HUES48 (cell line): Measurements from ENCODE around the gene FAM24B.
"Not testable (repeated sequence)": the region's sequence is repeated elsewhere in the genome, so short reads cannot be mapped to it uniquely, and the experiment has no call there.

ENCODE experiments used
- H3K27ac ChIP-seq: one replicate; pipeline ENCODE4 v1.7.0; 2013; ENCODE audit warnings: low read depth, low read length, inconsistent platforms
- H3K27me3 ChIP-seq: 2 replicates; pipeline ENCODE4 v1.6.1; 2013; ENCODE audit warnings: mild to moderate bottlenecking, low read length; ENCODE audit not compliant: control insufficient read depth, insufficient read depth
- H3K36me3 ChIP-seq: 2 replicates; pipeline ENCODE4 v1.6.1; 2013; ENCODE audit warnings: low read length; ENCODE audit not compliant: control insufficient read depth, insufficient read depth
- H3K4me1 ChIP-seq: 2 replicates; pipeline ENCODE4 v1.6.1; 2013; ENCODE audit warnings: mild to moderate bottlenecking, low read length; ENCODE audit not compliant: control insufficient read depth, insufficient read depth
- H3K4me3 ChIP-seq: 2 replicates; pipeline ENCODE4 v1.5.1; 2013; ENCODE audit warnings: mild to moderate bottlenecking, low read depth, low read length
- H3K9ac ChIP-seq: 2 replicates; pipeline ENCODE4 v1.6.1; 2013; ENCODE audit warnings: mild to moderate bottlenecking, low read depth, low read length, moderate library complexity
- H3K9me3 ChIP-seq: 2 replicates; pipeline ENCODE4 v1.6.1; 2013; ENCODE audit warnings: low read length; ENCODE audit not compliant: control insufficient read depth, insufficient read depth

FAM24B gene, protein sequence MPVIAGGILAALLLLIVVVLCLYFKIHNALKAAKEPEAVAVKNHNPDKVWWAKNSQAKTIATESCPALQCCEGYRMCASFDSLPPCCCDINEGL

DNA sequence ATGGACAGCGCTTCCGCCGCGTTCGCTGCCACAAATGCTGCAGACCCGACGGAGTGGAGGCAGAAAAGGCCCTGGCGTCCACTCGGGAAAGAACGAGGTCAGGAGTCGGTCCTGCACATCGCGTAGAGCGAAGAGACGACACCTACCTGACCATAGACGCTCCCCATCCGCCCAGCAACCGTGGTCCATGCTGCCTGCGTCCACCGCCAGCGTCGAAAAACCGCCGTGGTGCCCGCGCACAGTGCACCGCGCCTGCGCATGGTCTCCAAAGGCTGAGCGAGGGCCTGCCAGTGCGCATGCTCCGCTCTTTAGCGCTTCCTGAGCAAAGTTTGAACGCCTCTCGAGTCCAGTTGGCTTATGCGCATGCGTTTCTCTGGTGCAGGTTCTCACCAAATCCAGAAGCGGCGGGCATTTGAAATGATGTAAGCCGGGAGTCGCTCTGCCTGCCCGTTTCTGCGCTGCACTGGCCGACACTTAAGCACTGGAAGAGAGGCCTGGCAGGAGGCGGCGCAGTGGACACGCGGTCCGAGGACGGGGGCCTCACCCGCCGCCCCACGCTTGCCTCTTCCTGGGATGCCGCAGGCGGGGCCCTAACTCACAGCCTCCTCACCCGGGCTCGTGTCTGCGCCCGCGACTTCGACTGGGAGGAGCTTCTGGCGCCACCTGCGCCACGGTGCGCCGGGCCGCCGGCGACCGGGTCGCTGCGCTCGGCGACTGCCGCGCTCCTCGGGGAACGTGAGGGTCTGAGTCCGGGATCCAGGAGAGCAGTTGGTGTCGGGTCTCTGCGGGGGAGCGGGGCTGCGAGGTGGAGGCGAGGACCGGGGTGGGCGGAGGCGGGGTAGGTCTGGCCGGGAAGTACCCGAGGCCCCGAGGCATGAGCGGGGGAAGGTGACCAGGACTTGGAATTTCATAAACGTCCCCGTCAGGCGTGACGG is at the start of gene FAM24B:
Gene FAM24B (minus strand): TSS at position 243 of the 935 bp plus-strand sequence. CDS start 29,066 bp downstream, outside the sequence.
- Histone ChIP-seq H3K9ac (0 out of 2 replicates have a peak within 1 kb of the TSS, but pooled peaks have one; percentile 21), H3K9me3 (no peaks in the 10 kb centered on the region), H3K27me3 (peaks cover 26% of the 10 kb centered on the region), H3K4me1 (peaks cover 39% of the 10 kb centered on the region), H3K27ac (no peak within 1 kb of the TSS), H3K36me3 (no peaks in the 10 kb centered on the region), H3K4me3 (peak within 1 kb of the TSS; percentile 51)

DNA sequence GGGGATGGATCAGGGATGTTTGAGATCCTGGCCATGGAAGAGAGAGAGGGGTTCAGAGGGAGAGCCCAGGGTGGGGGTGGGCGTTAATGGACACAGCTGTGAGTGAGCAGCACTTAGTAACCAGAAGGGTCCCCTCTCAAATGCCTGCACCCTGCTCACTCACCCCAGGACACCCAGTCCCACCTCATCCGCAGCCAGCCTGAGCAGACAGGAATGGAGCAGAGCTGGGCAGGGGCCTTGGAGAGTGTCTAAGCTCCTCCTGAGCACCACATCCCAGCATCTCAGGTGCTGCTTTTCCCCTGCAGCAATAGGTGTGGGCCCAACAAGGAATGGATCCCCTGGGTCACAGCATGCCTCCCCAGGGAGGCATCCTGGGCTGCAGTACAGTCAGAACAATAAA is 36.3 kb upstream of the FAM24B start:
- Histone ChIP-seq H3K9me3 (no peaks in the 10 kb centered on the region), H3K27ac (no peak overlapping the region), H3K9ac (no peak overlapping the region), H3K4me1 (no peaks in the 10 kb centered on the region), H3K4me3 (no peak overlapping the region), H3K27me3 (no peaks in the 10 kb centered on the region), H3K36me3 (no peaks in the 10 kb centered on the region)

DNA sequence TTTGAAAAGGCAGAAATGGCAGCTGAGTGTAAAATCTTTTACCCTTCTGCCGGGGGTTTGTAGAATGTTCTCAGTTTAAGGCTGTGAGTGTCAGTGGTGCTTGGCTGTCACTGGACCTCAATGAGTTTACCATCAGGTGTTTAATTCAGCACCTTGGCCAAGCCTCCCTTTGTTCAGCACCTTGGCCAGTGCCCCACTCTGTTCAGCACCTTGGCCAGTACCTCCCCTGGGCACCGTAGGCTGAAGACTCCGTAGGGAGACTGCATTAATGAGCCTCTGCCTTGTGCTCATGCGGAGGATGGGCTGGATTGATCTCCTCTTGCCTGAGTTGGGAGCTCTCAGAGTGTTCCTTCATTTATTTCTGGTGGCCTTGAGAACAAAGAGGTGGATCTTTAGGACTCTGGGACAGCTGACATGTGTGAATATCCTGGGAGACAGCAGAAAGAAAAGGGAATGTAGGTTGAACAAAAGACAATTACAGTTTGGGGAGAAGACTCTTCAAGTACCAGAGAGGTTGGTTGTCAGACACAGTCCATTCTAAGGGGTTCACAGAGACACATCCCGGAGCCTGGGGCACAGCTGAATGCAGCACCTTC is 32.6 kb upstream of the FAM24B start:
- H3K4me1 ChIP-seq = no peaks in the 10 kb centered on the region
- H3K9me3 ChIP-seq = no peaks in the 10 kb centered on the region
- no peaks in the 10 kb centered on the region for H3K36me3 ChIP-seq
- H3K27ac ChIP-seq = no peak overlapping the region
- H3K27me3 ChIP-seq = 0 out of 2 replicates have a peak, but pooled peaks cover 4% of the 10 kb centered on the region
- no peak overlapping the region for H3K9ac ChIP-seq
- no peak overlapping the region for H3K4me3 ChIP-seq

DNA sequence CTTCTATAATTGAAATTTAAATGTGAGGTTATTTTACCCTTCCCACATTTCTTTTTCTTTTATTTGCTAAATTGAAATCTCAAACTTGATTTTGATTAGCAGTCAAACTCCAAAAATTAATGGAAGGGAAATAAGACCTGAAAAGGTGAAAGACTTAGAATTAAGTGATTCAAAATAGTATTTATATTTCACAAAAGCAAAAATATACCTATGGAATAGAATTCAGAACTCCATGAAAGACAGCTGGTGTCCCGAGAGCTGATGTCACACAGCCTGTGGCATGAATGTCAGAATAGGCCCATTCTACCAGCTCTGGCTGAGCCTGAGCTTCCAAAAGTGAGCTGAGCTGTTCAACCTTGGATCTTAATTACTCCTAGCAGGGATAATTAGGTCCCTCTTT is 30.9 kb upstream of the FAM24B start, which contains the start of gene FAM24A:
Gene FAM24A (plus strand): TSS at position 301 of the 400 bp plus-strand sequence. CDS start 1,025 bp downstream, outside the sequence.
- Histone ChIP-seq H3K27me3 (0 out of 2 replicates have a peak, but pooled peaks cover 4% of the 10 kb centered on the region), H3K4me1 (no peaks in the 10 kb centered on the region), H3K9ac (no peak within 1 kb of the TSS), H3K9me3 (no peaks in the 10 kb centered on the region), H3K36me3 (no peaks in the 10 kb centered on the region), H3K27ac (no peak within 1 kb of the TSS), H3K4me3 (no peak within 1 kb of the TSS)

DNA sequence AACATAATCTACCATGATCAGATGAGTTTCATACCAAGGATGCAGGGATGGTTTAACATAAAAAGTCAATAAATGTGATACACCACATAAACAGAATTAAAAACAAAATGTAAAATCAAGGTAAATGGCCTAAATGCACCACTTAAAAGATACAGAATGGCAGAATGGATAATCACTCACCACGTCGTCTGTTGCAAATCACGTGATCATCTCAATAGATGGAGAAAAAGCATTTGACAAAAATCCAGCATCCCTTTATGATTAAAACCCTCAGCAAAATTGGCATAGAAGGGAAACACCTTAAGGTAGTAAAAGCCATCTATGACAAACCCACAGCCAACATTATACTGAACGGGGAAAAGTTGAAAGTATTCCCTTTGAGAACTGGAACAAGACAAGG is 24.5 kb upstream of the FAM24B start:
- not testable (repeated sequence) for H3K27ac ChIP-seq, H3K4me3 ChIP-seq, H3K9ac ChIP-seq, H3K27me3 ChIP-seq, H3K4me1 ChIP-seq, H3K9me3 ChIP-seq, H3K36me3 ChIP-seq

DNA sequence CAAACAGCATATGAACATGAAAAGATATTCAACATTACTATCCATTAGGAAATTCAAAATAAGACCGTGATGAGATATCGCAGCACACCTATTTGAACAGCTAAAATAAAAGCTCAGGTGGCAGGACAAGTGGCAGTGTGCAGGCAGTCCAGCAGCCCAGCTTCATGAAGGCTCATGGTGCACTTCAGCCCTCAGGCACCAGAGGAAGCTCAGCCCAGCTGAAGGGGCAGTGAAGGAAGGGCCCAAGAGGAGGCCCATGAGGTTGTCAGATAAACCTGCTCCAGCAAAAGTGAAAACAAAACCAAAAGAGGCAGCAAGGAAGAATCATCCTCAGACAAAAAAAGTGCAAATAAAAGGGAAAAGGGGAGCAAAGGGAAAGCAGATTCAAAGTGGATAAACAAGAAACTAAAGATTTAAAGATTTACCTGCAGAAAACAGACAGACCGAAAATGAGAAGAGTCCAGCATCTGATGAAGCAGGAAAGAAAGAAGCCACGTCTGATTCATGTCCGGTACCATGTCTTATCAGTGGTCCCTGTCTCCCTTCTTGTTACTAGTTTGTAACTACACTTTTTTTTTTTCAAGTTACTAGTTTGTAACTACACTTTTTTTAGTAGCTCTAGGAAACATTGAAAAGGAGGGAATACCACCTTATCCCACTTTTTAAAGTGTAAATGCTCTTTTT is 15.0 kb upstream of the FAM24B start:
- Histone ChIP-seq H3K9me3 (no peaks in the 10 kb centered on the region), H3K27ac (no peak overlapping the region), H3K4me1 (no peaks in the 10 kb centered on the region), H3K27me3 (no peaks in the 10 kb centered on the region), H3K4me3 (no peak overlapping the region), H3K36me3 (no peaks in the 10 kb centered on the region), H3K9ac (no peak overlapping the region)

DNA sequence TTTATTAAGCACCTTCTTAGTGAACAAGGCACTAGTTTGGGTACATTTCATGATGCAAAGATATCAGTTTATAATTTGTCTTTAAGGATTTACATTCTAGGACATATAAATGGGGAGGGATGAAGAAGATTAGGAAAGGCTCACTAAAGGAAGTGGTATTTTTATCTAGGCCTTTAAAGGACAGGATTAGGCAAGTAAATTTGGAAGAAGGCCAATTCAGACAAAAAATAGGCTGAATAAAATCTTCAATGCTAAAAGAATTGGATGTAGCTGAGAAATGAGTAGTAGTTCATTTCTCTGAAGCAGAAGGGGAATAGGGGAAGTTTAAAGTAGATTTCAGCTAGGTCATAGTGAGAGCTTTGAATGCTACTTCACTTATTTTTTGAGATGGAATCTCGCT is 4.8 kb upstream of the FAM24B start:
- Histone ChIP-seq H3K9ac (no peak overlapping the region), H3K36me3 (no peaks in the 10 kb centered on the region), H3K4me1 (no peaks in the 10 kb centered on the region), H3K27me3 (peaks cover 18% of the 10 kb centered on the region), H3K9me3 (no peaks in the 10 kb centered on the region), H3K4me3 (no peak overlapping the region), H3K27ac (no peak overlapping the region)

DNA sequence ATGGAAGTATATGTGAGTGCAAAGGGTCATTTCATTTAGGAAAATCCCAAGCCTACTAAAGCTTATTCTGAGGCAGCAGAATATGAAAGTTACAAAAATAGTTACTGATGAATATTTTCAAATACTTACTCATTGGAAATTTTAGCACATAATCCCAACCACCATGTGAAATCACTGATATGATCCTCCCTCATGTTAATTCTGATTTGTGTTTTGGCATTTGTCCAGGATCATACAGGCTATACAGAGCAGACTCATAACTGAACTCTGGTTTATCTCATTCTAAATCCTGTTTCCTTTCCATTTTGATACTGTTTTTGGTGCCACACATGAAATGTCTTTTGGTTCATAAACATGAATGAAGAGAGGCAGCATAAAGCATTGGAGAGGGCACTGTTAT is 3.4 kb upstream of the FAM24B start:
- H3K9me3 ChIP-seq = no peaks in the 10 kb centered on the region
- H3K4me1 ChIP-seq = peaks cover 8% of the 10 kb centered on the region
- no peak overlapping the region for H3K27ac ChIP-seq
- no peak overlapping the region for H3K4me3 ChIP-seq
- no peaks in the 10 kb centered on the region for H3K36me3 ChIP-seq
- H3K9ac ChIP-seq = no peak overlapping the region
- H3K27me3 ChIP-seq = peaks cover 26% of the 10 kb centered on the region

DNA sequence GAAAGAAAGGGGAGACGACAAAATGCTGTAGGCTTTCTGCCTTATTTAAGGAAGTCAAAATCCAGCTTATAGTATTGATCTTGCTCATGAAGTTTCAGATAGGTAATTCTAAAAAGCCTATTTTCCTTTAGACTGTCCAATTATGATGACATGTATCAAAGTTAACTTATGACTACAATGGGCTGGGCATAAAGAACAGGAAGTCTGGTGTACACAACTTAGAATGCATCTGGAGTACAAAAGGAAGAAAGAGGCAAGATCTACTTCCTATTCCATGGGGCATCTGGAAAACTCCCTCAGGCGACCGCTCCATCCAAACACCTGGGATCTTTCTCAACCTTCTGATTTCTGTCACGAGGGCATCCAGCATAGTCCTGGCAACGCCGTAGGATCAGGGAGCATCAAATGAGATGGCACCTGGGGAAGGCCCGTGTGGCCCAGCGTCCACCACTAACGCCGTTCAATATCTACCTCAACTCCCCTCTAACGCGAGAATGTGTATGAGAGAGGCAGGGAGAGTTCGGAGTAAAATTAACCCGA is 512 bp downstream of the FAM24B start:
- Histone ChIP-seq H3K9me3 (no peaks in the 10 kb centered on the region), H3K27me3 (peaks cover 26% of the 10 kb centered on the region), H3K27ac (no peak overlapping the region), H3K4me1 (peaks cover 44% of the 10 kb centered on the region), H3K4me3 (peak overlapping the region; percentile 51), H3K36me3 (no peaks in the 10 kb centered on the region), H3K9ac (no peak overlapping the region)

DNA sequence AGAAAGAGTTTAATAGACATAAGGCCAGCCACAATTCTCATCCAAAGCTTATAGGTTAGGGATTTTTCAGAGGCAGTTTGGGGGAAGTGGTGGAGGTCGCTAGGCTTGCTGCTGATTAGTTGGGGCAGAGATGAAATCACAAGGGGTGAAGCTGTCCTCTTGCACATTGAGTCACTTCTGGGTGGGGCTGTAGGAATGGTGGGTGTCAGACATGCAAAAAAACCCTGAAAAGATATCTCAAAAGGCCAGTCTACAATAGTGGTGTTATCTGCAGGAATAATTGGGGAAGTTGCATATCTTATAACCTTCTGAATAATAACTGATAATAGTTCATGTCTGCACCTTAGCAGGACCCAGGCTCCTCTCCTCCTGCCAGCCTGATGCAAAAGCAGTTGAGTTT is 2.1 kb downstream of the FAM24B start:
- Histone ChIP-seq H3K36me3 (no peaks in the 10 kb centered on the region), H3K9ac (no peak overlapping the region), H3K4me1 (peaks cover 55% of the 10 kb centered on the region), H3K9me3 (no peaks in the 10 kb centered on the region), H3K27me3 (peaks cover 26% of the 10 kb centered on the region), H3K4me3 (peak overlapping the region; percentile 15; the same call in 1 of the 2 replicates), H3K27ac (peak overlapping the region; percentile 95)
